Kidney (tissue), 14 donors: Measurements from ENCODE around the gene STAG2. TPM values are rescaled to one million over a fixed set of nuclear protein-coding genes. Genes with fewer than 3 reads are reported as not detected.
A peak's percentile ranks its signal among the peaks of the same experiment; 100 is the strongest.

Experiments used
- DNase-seq, 5 donors: peaks; one replicate each; pipeline ENCODE4 v3.0.0-alpha.2; 2013 to 2020
- FAIRE-seq: peaks from 2 replicates; lab custom pipeline; 2012; peaks lifted over from hg19 to GRCh38; lab: Jason Lieb, UNC
- H3K27ac ChIP-seq, 2 donors: one replicate each; pipeline ENCODE4 v1.7.0; 2013; ENCODE audit warnings: low read depth in 2 of 2, low read length in 2 of 2, inconsistent platforms in 1 of 2
- H3K27me3 ChIP-seq: one replicate; pipeline ENCODE4 v1.7.1; 2013; ENCODE audit warnings: low read length, inconsistent platforms; ENCODE audit not compliant: control insufficient read depth, insufficient read depth
- H3K36me3 ChIP-seq, 3 donors: one replicate each; pipeline versions ENCODE4 v1.7.0 to v1.7.1; 2013; ENCODE audit warnings: low read length in 3 of 3, control low read depth in 1 of 3, inconsistent platforms in 1 of 3; ENCODE audit not compliant: insufficient read depth in 3 of 3, control insufficient read depth in 2 of 3
- H3K4me1 ChIP-seq, 3 donors: one replicate each; pipeline versions ENCODE4 v1.7.0 to v1.7.1; 2013; ENCODE audit warnings: low read length in 3 of 3, inconsistent platforms in 1 of 3, low read depth in 1 of 3; ENCODE audit not compliant: control insufficient read depth in 2 of 3, insufficient read depth in 2 of 3
- H3K4me3 ChIP-seq, 3 donors: one replicate each; pipeline versions ENCODE4 v1.7.0 to v1.8.1; 2013; ENCODE audit warnings: low read length in 3 of 3, control low read depth in 1 of 3, inconsistent platforms in 1 of 3
- H3K9ac ChIP-seq, 3 donors: one replicate each; pipeline versions ENCODE4 v1.7.0 to v1.7.1; 2013; ENCODE audit warnings: low read length in 3 of 3, control low read depth in 1 of 3, inconsistent platforms in 1 of 3
- H3K9me3 ChIP-seq, 3 donors: one replicate each; pipeline versions ENCODE4 v1.7.0 to v1.7.1; 2013; ENCODE audit warnings: low read length in 3 of 3, control low read depth in 1 of 3, inconsistent platforms in 1 of 3; ENCODE audit not compliant: control insufficient read depth in 2 of 3, insufficient read depth in 1 of 3
- intact Hi-C: fragments of 100-400 bp; cut with DNase I; formaldehyde crosslinking; loops from one replicate; pipeline ENCODE4 v1.11.1; 2022
- polyA plus RNA-seq: library from polyadenylated mRNA; stranded (reverse); fragments of 350-450 nt; fragmentation: Illumina TruSeq; extraction: RNeasy Lipid Tissue Mini Kit (QIAGEN cat#74804); gene quantifications from one replicate; pipeline ENCODE4 v1.2.3, GENCODE V29; 2014; ENCODE audit warnings: low read depth, low replicate concordance; ENCODE audit not compliant: insufficient read depth
- total RNA-seq: library from RNA; stranded (reverse); fragmentation: NEBNext Ultra II Directional; extraction: Animal tissue kit (Norgen Biotek cat#: 25700); gene quantifications from one replicate; pipeline ENCODE4 v1.2.1, GENCODE V29; 2021
- TF ChIP-seq, protein P1 (sequence below): IDR thresholded peaks from 3 replicates; pipeline ENCODE4 v1.5.1; 2012; ENCODE audit warnings: mild to moderate bottlenecking, moderate library complexity, borderline replicate concordance; ENCODE audit not compliant: insufficient read depth; ENCODE audit errors: extremely low read depth
- donor health status: control.
- donor health status: control.
- donor health status: control.
- donor health status: control.
- donor health status: control.
- donor health status: DM: yes; HTN: yes; CAD: no.
- donor health status: Normal renal cell carcinoma (clear cell type).

Gene STAG2
- total and polyA plus RNA-seq, 2 donors from 2014 or later: 18.2 to 66.0 TPM

DNA sequence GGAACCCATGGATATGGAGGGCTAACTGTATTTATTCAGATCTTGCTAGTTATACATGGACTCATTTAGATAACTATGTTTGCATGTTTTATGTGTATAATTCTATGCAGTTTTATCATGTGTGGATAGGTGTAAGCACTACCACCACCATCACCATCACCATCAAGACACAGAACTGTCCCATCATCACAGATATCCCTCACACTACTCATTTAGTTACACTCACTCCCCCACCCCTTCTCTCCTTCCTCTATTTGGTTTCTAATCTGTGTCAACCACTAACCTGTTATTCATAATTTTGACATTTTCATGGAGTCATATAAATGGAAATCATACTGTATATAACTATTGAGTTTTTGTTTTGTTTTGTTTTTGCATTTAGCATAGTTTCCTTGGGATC is 43.7 kb downstream of the STAG2 start:
- intact Hi-C loops: no loop called here
- no peaks in the 10 kb centered on the region for H3K9me3 ChIP-seq
- no peak overlapping the region for H3K4me3 ChIP-seq
- no peaks in the 10 kb centered on the region for H3K27me3 ChIP-seq
- TF ChIP-seq, protein P1, sequence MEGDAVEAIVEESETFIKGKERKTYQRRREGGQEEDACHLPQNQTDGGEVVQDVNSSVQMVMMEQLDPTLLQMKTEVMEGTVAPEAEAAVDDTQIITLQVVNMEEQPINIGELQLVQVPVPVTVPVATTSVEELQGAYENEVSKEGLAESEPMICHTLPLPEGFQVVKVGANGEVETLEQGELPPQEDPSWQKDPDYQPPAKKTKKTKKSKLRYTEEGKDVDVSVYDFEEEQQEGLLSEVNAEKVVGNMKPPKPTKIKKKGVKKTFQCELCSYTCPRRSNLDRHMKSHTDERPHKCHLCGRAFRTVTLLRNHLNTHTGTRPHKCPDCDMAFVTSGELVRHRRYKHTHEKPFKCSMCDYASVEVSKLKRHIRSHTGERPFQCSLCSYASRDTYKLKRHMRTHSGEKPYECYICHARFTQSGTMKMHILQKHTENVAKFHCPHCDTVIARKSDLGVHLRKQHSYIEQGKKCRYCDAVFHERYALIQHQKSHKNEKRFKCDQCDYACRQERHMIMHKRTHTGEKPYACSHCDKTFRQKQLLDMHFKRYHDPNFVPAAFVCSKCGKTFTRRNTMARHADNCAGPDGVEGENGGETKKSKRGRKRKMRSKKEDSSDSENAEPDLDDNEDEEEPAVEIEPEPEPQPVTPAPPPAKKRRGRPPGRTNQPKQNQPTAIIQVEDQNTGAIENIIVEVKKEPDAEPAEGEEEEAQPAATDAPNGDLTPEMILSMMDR: no peak
- FAIRE-seq (peak; percentile 78), DNase-seq (no peak)
- H3K27ac ChIP-seq: no peak overlapping the region
- peaks cover 0 to 3% (median 0%) of the 10 kb centered on the region in 3 donors for H3K36me3 ChIP-seq
- no peaks in the 10 kb centered on the region for H3K4me1 ChIP-seq
- no peak overlapping the region for H3K9ac ChIP-seq

DNA sequence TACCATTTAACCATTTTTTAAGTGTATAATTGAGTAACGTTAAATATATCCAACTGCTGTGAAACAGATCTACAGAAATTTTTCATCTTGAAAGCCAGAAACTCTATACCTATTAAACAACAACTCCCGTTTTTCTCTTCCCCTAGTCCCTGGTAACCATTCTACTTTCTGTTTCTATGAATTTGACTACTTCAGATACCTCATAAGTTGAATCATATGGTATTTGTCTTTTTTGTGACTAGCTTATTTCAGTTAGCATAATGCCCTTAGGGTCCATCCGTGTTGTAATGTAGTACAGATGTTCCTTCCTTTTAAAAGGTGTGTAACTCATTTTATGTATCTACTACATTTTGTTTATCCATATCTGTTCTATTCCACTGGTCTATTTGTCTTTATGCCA is 48.7 kb downstream of the STAG2 start:
- H3K27ac ChIP-seq: no peak overlapping the region
- TF ChIP-seq, protein P1: no peak
- no peaks in the 10 kb centered on the region for H3K4me1 ChIP-seq
- H3K36me3 ChIP-seq: no peaks in the 10 kb centered on the region
- FAIRE-seq: no peak
- no peak overlapping the region for H3K4me3 ChIP-seq
- no peaks in the 10 kb centered on the region for H3K9me3 ChIP-seq
- DNase-seq: no peak
- intact Hi-C loops: no loop called here
- no peak overlapping the region for H3K9ac ChIP-seq
- H3K27me3 ChIP-seq: no peaks in the 10 kb centered on the region

GRCh38 chrX:124010566-124010965 is 49.1 kb downstream of the STAG2 start:
- FAIRE-seq (peak; percentile 35), DNase-seq (no peak)
- H3K4me3 ChIP-seq: no peak overlapping the region
- TF ChIP-seq, protein P1: no peak
- intact Hi-C loops: no loop called here
- no peak overlapping the region for H3K9ac ChIP-seq
- no peaks in the 10 kb centered on the region for H3K4me1 ChIP-seq
- no peaks in the 10 kb centered on the region for H3K27me3 ChIP-seq
- H3K9me3 ChIP-seq: no peaks in the 10 kb centered on the region
- H3K36me3 ChIP-seq: no peaks in the 10 kb centered on the region
- H3K27ac ChIP-seq: no peak overlapping the region

DNA sequence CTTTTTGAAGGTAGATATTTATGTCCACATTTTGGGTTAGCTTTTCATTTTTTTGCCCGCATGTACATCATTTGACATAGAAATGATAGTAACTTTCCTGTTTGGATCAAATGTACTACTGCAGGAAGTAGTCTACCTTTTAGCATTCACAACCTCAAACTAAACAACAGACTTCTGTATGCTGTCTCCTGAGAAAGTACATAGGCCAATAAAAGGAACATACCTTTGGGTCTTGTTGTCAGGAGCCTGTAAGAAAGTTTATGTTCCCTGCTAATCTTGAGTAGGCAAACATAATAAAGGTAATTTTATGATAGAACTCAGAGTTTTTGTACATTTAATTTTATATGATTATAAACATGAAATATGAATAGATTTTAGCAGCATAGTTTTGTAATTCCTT is 54.2 kb downstream of the STAG2 start:
- no peak for FAIRE-seq

More for the DNA sequence above, 54.2 kb downstream of the STAG2 start:
- DNase-seq: no peak
- H3K4me1 ChIP-seq: no peaks in the 10 kb centered on the region
- TF ChIP-seq, protein P1: no peak
- no peak overlapping the region for H3K4me3 ChIP-seq
- H3K9me3 ChIP-seq: no peaks in the 10 kb centered on the region
- H3K27me3 ChIP-seq: no peaks in the 10 kb centered on the region
- H3K27ac ChIP-seq: no peak overlapping the region
- intact Hi-C loops: no loop called here
- no peak overlapping the region for H3K9ac ChIP-seq
- no peaks in the 10 kb centered on the region for H3K36me3 ChIP-seq
